ENCODE results near the gene MPG. TPM values are rescaled to one million over a fixed set of nuclear protein-coding genes. Genes with fewer than 3 reads are reported as not detected.

The MPG gene
- polyA plus RNA-seq, 4 donors, result 31.1 to 76.7 (median 68.1) TPM

DNA sequence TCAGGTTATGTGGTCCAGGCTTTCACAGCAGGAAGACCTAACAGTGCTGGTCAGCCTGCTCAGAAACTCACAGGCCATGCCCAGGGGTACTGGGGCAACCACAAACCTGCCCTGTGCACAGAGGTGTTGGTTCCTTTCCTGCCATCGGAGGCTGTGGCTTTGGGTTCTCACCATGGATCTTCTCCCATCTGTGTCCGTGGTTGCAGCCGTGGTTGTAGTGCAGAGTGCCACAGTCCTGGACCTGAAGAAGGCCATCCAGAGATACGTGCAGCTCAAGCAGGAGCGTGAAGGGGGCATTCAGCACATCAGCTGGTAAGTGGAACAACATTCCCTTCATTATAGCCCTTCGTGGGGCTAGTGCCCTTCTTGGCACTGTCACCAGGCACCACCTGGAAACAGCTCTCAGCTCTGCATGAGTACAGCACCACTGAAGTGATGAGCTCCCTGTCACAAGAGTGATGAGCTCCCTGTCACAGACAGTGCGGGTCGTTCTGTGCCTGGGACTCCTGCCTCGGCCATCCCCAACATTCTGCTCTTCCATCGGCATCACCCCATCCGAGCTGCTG, 22.4 kb upstream of the MPG start:
- Histone ChIP-seq H3K27me3 (ENCODE audit: control insufficient read depth in 3 of 3, insufficient read depth in 3 of 3, low read length in 3 of 3) (no peaks in the 10 kb centered on the region), H3K36me3 (ENCODE audit: control insufficient read depth in 3 of 3, insufficient read depth in 2 of 3, low read depth in 1 of 3, low read length in 3 of 3) (peaks cover 0 to 55% (median 0%) of the 10 kb centered on the region in 3 donors), H3K4me1 (ENCODE audit: control insufficient read depth in 3 of 3, insufficient read depth in 2 of 3, low read depth in 1 of 3, low read length in 2 of 3) (peaks cover 0 to 6% (median 2%) of the 10 kb centered on the region in 3 donors), H3K9me3 (ENCODE audit: control insufficient read depth in 2 of 2, insufficient read depth in 1 of 2, low read depth in 1 of 2, low read length in 1 of 2) (no peaks in the 10 kb centered on the region), H3K27ac (ENCODE audit: low read depth in 1 of 3, low read length in 2 of 3) (no peak overlapping the region), H3K4me3 (ENCODE audit: low read depth in 1 of 3, low read length in 3 of 3) (no peak overlapping the region)
- 89 to 96% (median 94%) methylated on average over 11 of the region's 11 CpGs for WGBS, 3 donors
- no peak for FAIRE-seq
- no peak for DNase-seq

DNA sequence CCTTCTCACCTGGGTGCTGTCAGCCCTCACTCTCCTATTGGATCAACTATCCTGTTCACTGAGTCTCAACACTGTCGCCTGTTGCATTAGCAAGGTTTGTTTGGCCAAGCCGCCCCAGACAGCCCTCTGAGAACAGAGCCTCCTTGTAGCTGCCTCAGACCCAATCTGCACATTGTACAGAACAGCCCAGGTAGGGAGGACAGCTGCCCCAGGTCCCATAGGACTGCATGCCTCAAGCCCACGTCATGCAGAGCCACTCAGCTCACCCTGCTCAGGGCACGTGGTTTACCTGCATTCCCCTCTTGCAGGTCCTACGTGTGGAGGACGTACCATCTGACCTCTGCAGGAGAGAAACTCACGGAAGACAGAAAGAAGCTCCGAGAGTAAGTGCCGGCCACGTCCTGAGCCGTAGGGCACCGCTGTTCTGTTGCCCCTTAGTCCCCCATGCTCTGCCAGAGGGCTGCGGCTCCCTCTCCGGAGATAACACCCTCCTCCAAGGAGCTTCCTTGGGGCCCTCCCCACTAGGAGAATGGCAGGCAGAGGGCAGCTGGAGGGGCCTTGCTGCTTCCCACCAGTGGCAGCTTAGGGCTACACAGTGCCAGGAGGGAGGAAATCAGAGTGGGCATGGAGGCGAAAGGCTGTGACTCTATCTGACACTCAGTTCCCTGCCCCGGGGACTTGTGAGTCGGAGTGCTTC, 21.6 kb upstream of the MPG start:
- peaks cover 0 to 57% (median 0%) of the 10 kb centered on the region in 3 donors for H3K36me3 ChIP-seq (ENCODE audit: control insufficient read depth in 3 of 3, insufficient read depth in 2 of 3, low read depth in 1 of 3, low read length in 3 of 3)

DNA sequence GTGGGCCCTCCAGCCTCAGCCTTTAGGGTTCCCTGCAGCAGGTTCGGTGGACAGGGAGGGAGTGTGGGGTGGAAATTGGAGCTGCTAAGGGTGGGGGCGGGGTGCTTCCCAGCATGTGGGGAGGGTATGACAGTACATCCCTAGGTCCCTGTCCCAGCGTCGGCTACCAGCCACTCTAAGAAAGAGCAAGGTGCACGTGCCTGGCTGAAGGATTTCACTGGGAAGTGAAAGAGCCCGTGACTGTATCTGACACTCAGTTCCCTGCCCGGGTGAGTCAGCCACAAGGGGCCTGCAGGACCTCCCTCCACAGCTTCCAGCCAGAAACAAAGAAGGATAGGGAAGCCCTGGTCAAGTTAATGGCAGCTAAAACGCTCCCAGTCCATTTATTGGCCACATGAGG, 20.3 kb upstream of the MPG start:
- H3K27me3 ChIP-seq (ENCODE audit: control insufficient read depth in 3 of 3, insufficient read depth in 3 of 3, low read length in 3 of 3), result no peaks in the 10 kb centered on the region
- 80 to 86% (median 81%) methylated on average over 8 of the region's 8 CpGs for WGBS, 3 donors
- no peak overlapping the region for H3K27ac ChIP-seq (ENCODE audit: low read depth in 1 of 3, low read length in 2 of 3)
- no peaks in the 10 kb centered on the region for H3K9me3 ChIP-seq (ENCODE audit: control insufficient read depth in 2 of 2, insufficient read depth in 1 of 2, low read depth in 1 of 2, low read length in 1 of 2)
- FAIRE-seq (no peak), DNase-seq (no peak)
- no peak overlapping the region for H3K4me3 ChIP-seq (ENCODE audit: low read depth in 1 of 3, low read length in 3 of 3)
- H3K4me1 ChIP-seq (ENCODE audit: control insufficient read depth in 3 of 3, insufficient read depth in 2 of 3, low read depth in 1 of 3, low read length in 2 of 3), result peaks cover 0 to 6% (median 2%) of the 10 kb centered on the region in 3 donors
- H3K36me3 ChIP-seq (ENCODE audit: control insufficient read depth in 3 of 3, insufficient read depth in 2 of 3, low read depth in 1 of 3, low read length in 3 of 3), result peaks cover 0 to 68% (median 0%) of the 10 kb centered on the region in 3 donors

More for the DNA sequence above, 21.6 kb upstream of the MPG start:
- Histone ChIP-seq H3K4me3 (ENCODE audit: low read depth in 1 of 3, low read length in 3 of 3) (no peak overlapping the region), H3K4me1 (ENCODE audit: control insufficient read depth in 3 of 3, insufficient read depth in 2 of 3, low read depth in 1 of 3, low read length in 2 of 3) (peaks cover 0 to 6% (median 2%) of the 10 kb centered on the region in 3 donors), H3K9me3 (ENCODE audit: control insufficient read depth in 2 of 2, insufficient read depth in 1 of 2, low read depth in 1 of 2, low read length in 1 of 2) (no peaks in the 10 kb centered on the region), H3K27me3 (ENCODE audit: control insufficient read depth in 3 of 3, insufficient read depth in 3 of 3, low read length in 3 of 3) (no peaks in the 10 kb centered on the region), H3K27ac (ENCODE audit: low read depth in 1 of 3, low read length in 2 of 3) (no peak overlapping the region)
- FAIRE-seq (no peak), DNase-seq (no peak)
- 89 to 94% (median 93%) methylated on average over 17 of the region's 17 CpGs for WGBS, 3 donors

DNA sequence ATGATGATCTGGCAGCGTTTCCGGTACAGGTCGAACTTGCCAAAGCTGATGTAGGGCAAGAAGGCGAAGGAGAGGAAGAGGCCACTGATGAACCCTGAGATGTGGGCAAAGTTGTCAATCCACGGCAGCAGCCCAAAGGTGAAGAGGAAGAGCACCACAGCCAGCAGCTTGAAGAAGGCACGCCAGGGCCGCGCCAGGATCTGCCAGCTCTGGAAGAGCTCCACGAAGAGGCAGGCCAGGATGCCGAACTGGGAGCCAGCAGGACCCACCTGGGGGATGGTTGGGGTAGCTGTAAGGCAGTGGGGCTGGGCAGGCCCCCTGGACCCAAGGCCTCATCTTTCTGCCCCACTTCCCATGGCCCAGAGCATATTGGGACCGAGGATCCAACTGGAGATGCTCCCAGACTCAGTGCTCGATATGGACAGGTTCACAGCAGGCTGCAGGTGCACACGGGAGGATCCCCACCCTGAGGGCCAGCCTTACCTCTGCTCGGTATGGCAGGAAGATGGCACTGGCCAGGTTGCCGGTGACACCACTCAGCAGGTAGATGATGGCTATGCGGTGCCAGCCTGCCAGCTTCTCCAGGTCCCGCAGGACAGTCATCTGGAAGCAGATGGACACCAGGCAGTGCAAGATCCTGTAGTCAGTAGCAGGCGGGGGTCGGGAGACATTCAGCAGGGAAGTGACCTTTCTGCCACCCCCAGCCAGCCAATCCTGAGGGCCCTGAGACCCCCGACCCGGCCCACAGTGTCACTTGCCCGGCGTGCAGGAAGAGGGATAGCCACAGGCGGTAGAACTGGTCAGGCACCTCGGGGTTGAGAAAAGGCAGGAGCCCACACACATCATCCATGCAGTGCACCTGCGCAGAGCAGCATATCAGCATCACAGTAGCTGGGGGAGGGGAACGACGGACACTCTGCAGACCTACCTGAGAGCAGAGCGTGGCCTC, 19.3 kb upstream of the MPG start:
- Histone ChIP-seq H3K27ac (ENCODE audit: low read depth in 1 of 3, low read length in 2 of 3) (no peak overlapping the region), H3K27me3 (ENCODE audit: control insufficient read depth in 3 of 3, insufficient read depth in 3 of 3, low read length in 3 of 3) (no peaks in the 10 kb centered on the region), H3K9me3 (ENCODE audit: control insufficient read depth in 2 of 2, insufficient read depth in 1 of 2, low read depth in 1 of 2, low read length in 1 of 2) (no peaks in the 10 kb centered on the region), H3K36me3 (ENCODE audit: control insufficient read depth in 3 of 3, insufficient read depth in 2 of 3, low read depth in 1 of 3, low read length in 3 of 3) (peaks cover 0 to 78% (median 0%) of the 10 kb centered on the region in 3 donors), H3K4me1 (ENCODE audit: control insufficient read depth in 3 of 3, insufficient read depth in 2 of 3, low read depth in 1 of 3, low read length in 2 of 3) (peaks cover 0 to 6% (median 2%) of the 10 kb centered on the region in 3 donors), H3K4me3 (ENCODE audit: low read depth in 1 of 3, low read length in 3 of 3) (no peak overlapping the region)
- 77 to 86% (median 81%) methylated on average over 29 of the region's 29 CpGs for WGBS, 3 donors
- DNase-seq, result no peak
- no peak for FAIRE-seq

DNA sequence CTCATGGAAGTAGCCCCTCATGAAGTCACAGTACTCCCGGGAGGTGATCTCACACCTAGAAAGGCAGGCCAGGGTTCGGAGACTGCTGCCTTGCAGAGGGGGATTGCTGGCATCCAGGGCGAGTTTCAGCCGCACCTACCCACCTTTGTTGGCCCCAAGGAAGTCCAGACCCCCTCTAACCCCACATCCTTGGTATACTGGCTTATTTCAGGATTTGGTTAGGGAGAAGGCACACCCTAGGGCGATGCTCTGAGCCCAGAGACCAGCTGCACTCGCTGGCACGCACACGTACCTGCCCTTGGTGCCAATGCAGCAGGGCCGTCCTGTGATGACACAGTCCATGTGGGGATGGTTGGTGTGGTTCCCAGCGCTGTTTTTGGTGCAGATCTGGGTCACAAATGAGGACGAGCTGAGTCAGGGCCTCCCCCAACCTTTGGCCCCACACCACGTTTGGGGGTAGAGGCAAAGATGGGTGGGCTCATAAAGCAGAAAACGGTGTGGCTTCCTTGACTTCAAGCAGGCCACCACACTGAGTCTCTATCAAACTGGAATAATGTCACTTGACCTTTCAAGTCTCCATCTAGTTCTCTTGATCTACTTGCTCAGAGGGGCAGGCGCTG, 18.5 kb upstream of the MPG start:
- Histone ChIP-seq H3K4me1 (ENCODE audit: control insufficient read depth in 3 of 3, insufficient read depth in 2 of 3, low read depth in 1 of 3, low read length in 2 of 3) (peaks cover 0 to 1% (median under 1%) of the 10 kb centered on the region in 3 donors), H3K9me3 (ENCODE audit: control insufficient read depth in 2 of 2, insufficient read depth in 1 of 2, low read depth in 1 of 2, low read length in 1 of 2) (no peaks in the 10 kb centered on the region), H3K27ac (ENCODE audit: low read depth in 1 of 3, low read length in 2 of 3) (no peak overlapping the region), H3K27me3 (ENCODE audit: control insufficient read depth in 3 of 3, insufficient read depth in 3 of 3, low read length in 3 of 3) (no peaks in the 10 kb centered on the region), H3K4me3 (ENCODE audit: low read depth in 1 of 3, low read length in 3 of 3) (no peak overlapping the region), H3K36me3 (ENCODE audit: control insufficient read depth in 3 of 3, insufficient read depth in 2 of 3, low read depth in 1 of 3, low read length in 3 of 3) (peaks cover 0 to 85% (median 0%) of the 10 kb centered on the region in 3 donors)
- FAIRE-seq (no peak), DNase-seq (no peak)
- 61 to 86% (median 74%) methylated on average over 14 of the region's 14 CpGs for WGBS, 3 donors

DNA sequence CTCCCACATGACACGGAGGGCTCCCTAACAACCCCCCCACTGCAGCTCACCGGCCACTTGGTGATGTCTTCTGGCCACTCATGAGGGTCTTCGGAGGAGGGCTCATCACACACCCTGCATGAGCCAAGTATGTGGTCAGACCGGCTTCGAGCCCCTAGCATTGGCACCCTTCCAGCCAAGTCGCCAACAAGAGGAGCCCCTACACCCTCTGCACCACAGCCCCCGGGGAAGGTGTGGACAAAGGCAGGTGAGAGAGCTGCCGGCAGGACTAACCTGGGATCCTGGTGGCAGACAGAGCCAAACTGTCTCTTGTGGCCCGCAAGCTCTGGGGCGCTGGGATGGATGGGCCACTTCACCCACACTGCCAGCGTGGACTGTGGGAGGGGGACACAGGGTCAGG, 17.9 kb upstream of the MPG start:
- H3K27ac ChIP-seq (ENCODE audit: low read depth in 1 of 3, low read length in 2 of 3), result no peak overlapping the region
- no peak overlapping the region for H3K4me3 ChIP-seq (ENCODE audit: low read depth in 1 of 3, low read length in 3 of 3)
- H3K4me1 ChIP-seq (ENCODE audit: control insufficient read depth in 3 of 3, insufficient read depth in 2 of 3, low read depth in 1 of 3, low read length in 2 of 3), result no peaks in the 10 kb centered on the region
- WGBS, 3 donors, result 72 to 86% (median 75%) methylated on average over 11 of the region's 11 CpGs
- H3K9me3 ChIP-seq (ENCODE audit: control insufficient read depth in 2 of 2, insufficient read depth in 1 of 2, low read depth in 1 of 2, low read length in 1 of 2), result no peaks in the 10 kb centered on the region
- peaks cover 0 to 88% (median 0%) of the 10 kb centered on the region in 3 donors for H3K36me3 ChIP-seq (ENCODE audit: control insufficient read depth in 3 of 3, insufficient read depth in 2 of 3, low read depth in 1 of 3, low read length in 3 of 3)
- DNase-seq, result no peak
- no peak for FAIRE-seq
- no peaks in the 10 kb centered on the region for H3K27me3 ChIP-seq (ENCODE audit: control insufficient read depth in 3 of 3, insufficient read depth in 3 of 3, low read length in 3 of 3)

DNA sequence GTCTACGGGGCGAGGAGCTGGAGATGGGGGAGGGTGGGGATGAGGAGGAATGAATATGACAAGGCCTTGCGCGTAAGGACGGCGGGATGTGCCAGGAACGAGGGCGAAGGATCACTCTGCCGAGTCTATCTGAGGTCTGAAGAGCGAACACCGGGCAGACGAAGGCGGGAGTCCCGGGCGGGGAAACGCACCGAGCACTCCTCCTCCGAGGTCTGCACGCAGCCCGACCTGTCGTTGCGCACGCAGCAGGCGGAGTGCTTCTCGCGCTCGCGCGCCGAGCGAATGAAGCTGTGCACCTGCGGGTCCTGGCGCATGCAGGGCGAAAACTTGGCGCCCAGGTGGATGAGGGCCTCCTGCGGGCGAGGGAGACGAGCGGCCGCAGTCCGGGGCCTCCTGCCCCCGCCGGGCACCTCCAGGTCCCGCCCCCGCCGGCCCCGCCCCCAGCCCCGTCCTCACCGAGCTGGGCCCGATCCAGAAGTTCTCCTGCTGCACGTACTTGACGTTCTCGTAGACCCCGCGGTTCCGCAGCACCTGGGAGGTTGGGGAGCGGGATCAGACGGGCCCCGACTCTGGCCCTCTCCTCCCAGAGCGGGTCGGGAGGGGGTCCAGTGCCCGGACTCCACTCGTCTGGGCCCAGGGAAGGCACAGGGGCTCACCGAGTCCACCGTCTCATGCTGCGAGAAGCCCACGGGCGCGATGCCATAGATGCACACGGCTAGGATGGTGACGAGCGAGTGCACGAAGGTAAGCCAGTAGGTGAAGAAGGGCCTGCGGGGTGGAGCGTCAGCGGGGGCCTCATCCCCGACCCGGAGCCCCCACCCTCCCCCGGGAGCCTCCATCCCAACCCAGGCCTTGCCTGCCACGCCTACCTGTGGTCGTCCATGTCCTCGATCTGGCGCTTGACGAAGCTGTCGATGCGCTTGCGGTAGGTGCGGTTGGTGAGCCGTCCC, 16.8 kb upstream of the MPG start:
- WGBS, 3 donors, result 85 to 86% (median 85%) methylated on average over 85 to 89 of the region's 89 CpGs
- Histone ChIP-seq H3K4me3 (ENCODE audit: low read depth in 1 of 3, low read length in 3 of 3) (no peak overlapping the region), H3K4me1 (ENCODE audit: control insufficient read depth in 3 of 3, insufficient read depth in 2 of 3, low read depth in 1 of 3, low read length in 2 of 3) (peaks cover 0 to 3% (median 0%) of the 10 kb centered on the region in 3 donors), H3K9me3 (ENCODE audit: control insufficient read depth in 2 of 2, insufficient read depth in 1 of 2, low read depth in 1 of 2, low read length in 1 of 2) (no peaks in the 10 kb centered on the region), H3K27me3 (ENCODE audit: control insufficient read depth in 3 of 3, insufficient read depth in 3 of 3, low read length in 3 of 3) (no peaks in the 10 kb centered on the region), H3K27ac (ENCODE audit: low read depth in 1 of 3, low read length in 2 of 3) (no peak overlapping the region), H3K36me3 (ENCODE audit: control insufficient read depth in 3 of 3, insufficient read depth in 2 of 3, low read depth in 1 of 3, low read length in 3 of 3) (peaks cover 0 to 78% (median 0%) of the 10 kb centered on the region in 3 donors)
- FAIRE-seq, result no peak
- DNase-seq, result no peak

All from small intestine (tissue), 7 donors.